Inferior parietal cortex (tissue), 1 donor: ENCODE measurements around the gene ARHGDIG.
"Not testable (repeated sequence)": the region's sequence is repeated elsewhere in the genome, so short reads cannot be mapped to it uniquely, and the experiment has no call there.

Experiments used
- DNase-seq: peaks from one replicate; pipeline ENCODE4 v3.0.0-alpha.2; 2016; ENCODE audit errors: extremely low spot score

The ARHGDIG gene

GRCh38 chr16:325375-326145, 45.2 kb downstream of the ARHGDIG start:
- no peak for DNase-seq

DNA sequence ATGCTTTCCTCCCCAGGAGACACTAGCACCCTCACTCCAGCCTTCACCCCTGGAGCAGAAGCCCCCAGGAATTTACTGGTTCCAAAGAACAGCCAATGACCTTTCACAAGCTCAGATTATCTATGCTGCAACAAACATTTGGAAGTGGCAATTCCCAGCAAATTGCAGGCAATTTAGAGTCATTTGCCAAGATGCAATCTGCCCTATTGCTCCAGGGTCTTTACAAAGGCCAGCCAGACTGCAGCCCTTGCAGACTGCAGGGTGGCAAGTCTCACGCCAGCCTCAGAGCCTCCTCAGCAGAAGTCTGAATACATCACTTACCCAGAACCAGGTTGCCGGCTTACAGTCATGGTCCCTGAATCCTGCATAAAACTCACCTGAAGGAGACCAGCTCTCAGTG, 50.4 kb downstream of the ARHGDIG start:
- DNase-seq: no peak

GRCh38 chr16:331181-331814, 50.9 kb downstream of the ARHGDIG start:
- not testable (repeated sequence) for DNase-seq
